ENCODE results near the gene SMC5.

GRCh38 chr9:70318002-70318401 is 59.2 kb downstream of the SMC5 start:
- no peak for TF ChIP-seq GATA2 (IDR thresholded peaks at IDR 0.05; ENCODE audit: low read depth, low read length)
- TF ChIP-seq GATA3 (IDR thresholded peaks at IDR 0.05; ENCODE audit: low read depth, low read length): no peak

All from SH-SY5Y (cell line).